Fibroblast of villous mesenchyme (primary cell): ENCODE results near the gene PCDHA6. TPM values are rescaled to one million over a fixed set of nuclear protein-coding genes. Genes with fewer than 3 reads are reported as not detected.
"Not testable (repeated sequence)": the region's sequence is repeated elsewhere in the genome, so short reads cannot be mapped to it uniquely, and the experiment has no call there.

Experiments used
- DNase-seq: peaks from one replicate; pipeline ENCODE4 v3.0.0-alpha.2; 2010; ENCODE audit warnings: low read depth
- H3K4me3 ChIP-seq: 2 replicates; pipeline ENCODE4 v1.5.1; 2011; ENCODE audit warnings: low read depth, mild to moderate bottlenecking, low read length
- total RNA-seq: library from RNA; depleted of rRNA; stranded (reverse); fragments of >200 nt; gene quantifications from 2 replicates; pipeline ENCODE4 v1.2.3, GENCODE V29; 2012
- TF ChIP-seq, protein P1 (sequence below): IDR thresholded peaks from 2 replicates; pipeline ENCODE4 v1.5.1; 2012; ENCODE audit warnings: low read depth, mild to moderate bottlenecking, low read length; ENCODE audit not compliant: insufficient read depth

PCDHA6 gene
- total RNA-seq, 1 donor = 0.43 TPM

DNA sequence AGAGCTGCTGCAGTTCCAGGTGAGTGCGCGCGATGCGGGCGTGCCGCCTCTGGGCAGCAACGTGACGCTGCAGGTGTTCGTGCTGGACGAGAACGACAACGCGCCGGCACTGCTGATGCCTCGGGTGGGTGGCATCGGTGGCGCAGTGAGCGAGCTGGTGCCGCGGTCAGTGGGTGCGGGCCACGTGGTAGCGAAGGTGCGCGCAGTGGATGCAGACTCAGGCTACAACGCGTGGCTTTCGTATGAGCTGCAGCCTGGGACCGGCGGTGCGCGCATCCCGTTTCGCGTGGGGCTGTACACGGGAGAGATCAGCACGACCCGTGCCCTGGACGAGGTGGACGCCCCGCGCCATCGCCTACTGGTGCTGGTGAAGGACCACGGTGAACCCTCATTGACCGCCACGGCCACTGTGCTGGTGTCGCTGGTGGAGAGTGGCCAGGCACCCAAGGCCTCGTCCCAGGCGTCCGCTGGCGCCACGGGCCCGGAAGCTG, 24.9 kb upstream of the PCDHA6 start:
- TF ChIP-seq, protein P1, sequence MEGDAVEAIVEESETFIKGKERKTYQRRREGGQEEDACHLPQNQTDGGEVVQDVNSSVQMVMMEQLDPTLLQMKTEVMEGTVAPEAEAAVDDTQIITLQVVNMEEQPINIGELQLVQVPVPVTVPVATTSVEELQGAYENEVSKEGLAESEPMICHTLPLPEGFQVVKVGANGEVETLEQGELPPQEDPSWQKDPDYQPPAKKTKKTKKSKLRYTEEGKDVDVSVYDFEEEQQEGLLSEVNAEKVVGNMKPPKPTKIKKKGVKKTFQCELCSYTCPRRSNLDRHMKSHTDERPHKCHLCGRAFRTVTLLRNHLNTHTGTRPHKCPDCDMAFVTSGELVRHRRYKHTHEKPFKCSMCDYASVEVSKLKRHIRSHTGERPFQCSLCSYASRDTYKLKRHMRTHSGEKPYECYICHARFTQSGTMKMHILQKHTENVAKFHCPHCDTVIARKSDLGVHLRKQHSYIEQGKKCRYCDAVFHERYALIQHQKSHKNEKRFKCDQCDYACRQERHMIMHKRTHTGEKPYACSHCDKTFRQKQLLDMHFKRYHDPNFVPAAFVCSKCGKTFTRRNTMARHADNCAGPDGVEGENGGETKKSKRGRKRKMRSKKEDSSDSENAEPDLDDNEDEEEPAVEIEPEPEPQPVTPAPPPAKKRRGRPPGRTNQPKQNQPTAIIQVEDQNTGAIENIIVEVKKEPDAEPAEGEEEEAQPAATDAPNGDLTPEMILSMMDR = no peak
- DNase-seq = no peak
- H3K4me3 ChIP-seq = no peak overlapping the region

DNA sequence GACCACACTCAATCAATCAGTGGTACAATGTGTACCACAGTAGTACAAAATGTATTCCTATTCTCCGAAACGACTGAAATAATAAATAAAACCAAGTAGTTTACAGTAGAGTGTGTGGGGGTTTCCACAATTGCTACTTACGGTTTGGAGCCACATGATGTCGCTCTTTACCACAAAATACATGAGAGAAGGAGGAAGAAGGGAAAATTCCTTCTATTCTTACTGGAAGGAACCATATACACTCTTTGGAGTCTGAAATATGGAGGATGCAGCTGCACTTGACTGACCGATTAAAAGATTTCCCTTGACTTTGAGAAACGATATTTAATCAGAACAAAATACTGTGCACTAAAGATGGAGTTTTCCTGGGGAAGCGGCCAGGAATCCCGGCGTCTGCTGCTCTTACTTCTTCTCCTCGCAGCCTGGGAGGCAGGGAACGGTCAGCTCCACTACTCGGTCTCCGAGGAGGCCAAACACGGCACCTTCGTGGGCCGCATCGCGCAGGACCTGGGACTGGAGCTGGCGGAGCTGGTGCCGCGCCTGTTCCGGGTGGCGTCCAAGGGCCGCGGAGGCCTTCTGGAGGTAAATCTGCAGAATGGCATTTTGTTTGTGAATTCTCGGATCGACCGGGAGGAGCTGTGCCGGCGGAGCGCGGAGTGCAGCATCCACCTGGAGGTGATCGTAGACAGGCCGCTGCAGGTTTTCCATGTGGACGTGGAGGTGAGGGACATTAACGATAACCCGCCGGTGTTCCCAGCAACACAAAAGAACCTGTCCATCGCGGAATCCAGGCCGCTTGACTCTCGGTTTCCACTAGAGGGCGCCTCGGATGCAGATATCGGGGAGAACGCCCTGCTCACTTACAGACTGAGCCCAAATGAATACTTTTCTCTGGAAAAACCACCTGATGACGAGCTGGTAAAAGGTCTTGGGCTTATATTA, 20.7 kb upstream of the PCDHA6 start, which contains the start of gene PCDHA4:
PCDHA4 (plus strand) TSS at position 235 of the 942 bp plus-strand sequence.
- TF ChIP-seq, protein P1 = peak; percentile 38
- H3K4me3 ChIP-seq = peak within 1 kb of the TSS; percentile 32
- peak; percentile 19 for DNase-seq

DNA sequence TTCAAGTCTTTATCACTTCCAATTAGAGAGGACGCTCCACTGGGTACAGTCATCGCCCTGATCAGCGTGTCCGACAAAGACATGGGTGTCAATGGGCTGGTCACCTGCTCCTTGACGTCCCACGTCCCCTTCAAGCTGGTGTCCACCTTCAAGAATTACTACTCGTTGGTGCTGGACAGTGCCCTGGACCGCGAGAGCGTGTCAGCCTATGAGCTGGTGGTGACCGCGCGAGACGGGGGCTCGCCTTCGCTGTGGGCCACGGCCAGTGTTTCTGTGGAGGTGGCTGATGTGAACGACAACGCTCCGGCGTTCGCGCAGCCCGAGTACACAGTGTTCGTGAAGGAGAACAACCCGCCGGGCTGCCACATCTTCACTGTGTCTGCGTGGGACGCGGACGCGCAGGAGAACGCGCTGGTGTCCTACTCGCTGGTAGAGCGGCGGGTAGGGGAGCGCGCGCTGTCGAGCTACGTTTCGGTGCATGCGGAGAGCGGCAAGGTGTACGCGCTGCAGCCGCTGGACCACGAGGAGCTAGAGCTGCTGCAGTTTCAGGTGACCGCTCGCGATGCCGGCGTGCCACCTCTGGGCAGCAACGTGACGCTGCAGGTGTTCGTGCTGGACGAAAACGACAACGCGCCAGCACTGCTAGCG, 19.4 kb upstream of the PCDHA6 start:
- H3K4me3 ChIP-seq, DNase-seq: not testable (repeated sequence)

DNA sequence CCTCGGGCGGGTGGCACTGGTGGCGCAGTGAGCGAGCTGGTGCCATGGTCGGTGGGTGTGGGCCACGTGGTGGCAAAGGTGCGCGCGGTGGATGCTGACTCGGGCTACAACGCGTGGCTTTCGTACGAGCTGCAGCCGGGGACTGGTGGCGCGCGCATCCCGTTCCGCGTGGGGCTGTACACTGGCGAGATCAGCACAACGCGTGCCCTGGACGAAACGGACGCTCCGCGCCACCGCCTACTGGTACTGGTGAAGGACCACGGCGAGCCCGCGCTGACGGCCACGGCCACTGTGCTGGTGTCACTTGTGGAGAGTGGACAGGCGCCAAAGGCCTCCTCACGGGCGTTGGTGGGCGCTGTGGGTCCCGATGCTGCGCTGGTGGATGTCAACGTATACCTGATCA, 18.9 kb upstream of the PCDHA6 start:
- H3K4me3 ChIP-seq = no peak overlapping the region
- TF ChIP-seq, protein P1 = no peak
- no peak for DNase-seq

DNA sequence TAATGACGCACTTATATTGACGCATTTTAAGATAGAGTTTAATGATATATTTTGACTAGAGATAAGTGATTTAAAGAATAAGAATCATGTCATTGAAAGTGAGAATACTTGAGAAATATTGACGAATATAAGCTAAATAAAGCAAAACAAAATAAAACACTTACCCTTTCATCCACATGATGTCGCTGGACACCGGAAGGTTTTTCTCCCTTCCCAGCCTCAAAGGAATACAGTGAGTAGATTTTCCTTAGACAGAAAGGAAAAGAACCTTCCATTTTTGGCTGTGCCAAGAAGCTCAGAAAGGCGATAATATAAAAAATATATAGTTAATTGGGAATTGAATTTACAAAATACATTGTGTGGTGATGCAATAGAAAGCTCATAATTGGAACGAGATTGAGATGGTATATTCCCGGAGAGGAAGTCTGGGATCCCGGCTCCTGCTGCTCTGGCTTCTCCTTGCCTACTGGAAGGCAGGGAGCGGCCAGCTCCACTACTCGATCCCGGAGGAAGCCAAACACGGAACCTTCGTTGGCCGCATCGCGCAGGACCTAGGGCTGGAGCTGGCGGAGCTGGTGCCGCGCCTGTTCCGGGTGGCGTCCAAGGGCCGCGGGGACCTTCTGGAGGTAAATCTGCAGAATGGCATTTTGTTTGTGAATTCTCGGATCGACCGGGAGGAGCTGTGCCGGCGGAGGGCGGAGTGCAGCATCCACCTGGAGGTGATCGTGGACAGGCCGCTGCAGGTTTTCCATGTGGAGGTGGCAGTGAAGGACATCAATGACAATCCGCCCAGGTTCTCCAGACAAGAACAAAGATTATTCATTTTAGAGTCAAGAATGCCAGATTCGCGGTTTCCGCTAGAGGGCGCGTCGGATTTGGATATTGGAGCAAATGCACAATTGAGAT, 6.1 kb upstream of the PCDHA6 start, which contains the start of gene PCDHA5:
PCDHA5 (plus strand) TSS at position 239 of the 906 bp plus-strand sequence.
- no peak within 1 kb of the TSS for H3K4me3 ChIP-seq
- TF ChIP-seq, protein P1 = peak; percentile 52
- no peak for DNase-seq

DNA sequence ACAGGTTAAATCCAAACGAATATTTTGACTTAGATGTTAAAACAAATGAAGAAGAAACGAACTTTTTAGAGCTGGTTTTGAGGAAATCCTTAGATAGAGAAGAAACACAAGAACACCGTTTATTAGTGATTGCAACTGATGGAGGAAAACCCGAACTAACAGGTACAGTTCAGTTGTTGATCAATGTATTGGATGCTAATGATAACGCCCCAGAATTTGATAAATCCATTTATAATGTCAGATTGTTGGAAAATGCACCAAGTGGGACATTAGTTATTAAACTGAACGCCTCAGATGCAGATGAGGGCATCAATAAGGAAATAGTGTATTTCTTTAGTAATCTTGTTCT, 5.5 kb upstream of the PCDHA6 start:
- DNase-seq = no peak
- no peak overlapping the region for H3K4me3 ChIP-seq
- TF ChIP-seq, protein P1 = no peak

DNA sequence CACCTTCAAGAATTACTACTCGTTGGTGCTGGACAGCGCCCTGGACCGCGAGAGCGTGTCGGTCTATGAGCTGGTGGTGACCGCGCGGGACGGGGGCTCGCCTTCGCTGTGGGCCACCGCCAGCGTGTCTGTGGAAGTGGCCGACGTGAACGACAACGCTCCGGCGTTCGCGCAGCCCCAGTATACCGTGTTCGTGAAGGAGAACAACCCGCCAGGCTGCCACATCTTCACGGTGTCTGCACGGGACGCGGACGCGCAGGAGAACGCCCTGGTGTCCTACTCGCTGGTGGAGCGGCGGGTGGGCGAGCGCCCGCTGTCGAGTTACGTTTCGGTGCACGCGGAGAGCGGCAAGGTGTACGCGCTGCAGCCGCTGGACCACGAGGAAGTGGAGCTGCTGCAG, 4.8 kb upstream of the PCDHA6 start:
- not testable (repeated sequence) for DNase-seq, H3K4me3 ChIP-seq
